Trophoblast cell (in vitro differentiated cells and primary cell): ENCODE data around the gene SLC32A1.

Experiments
- DNase-seq, 2 donors: peaks; one replicate each; pipeline ENCODE4 v3.0.0-alpha.2; 2016
- H2AFZ ChIP-seq: 2 replicates; pipeline ENCODE4 v1.6.1; 2013; ENCODE audit warnings: low read length, moderate library complexity, mild to moderate bottlenecking; ENCODE audit not compliant: insufficient read depth, poor library complexity
- H2AK5ac ChIP-seq: 2 replicates; pipeline ENCODE4 v1.6.1; 2013; ENCODE audit warnings: mild to moderate bottlenecking, low read length
- H2BK120ac ChIP-seq: 2 replicates; pipeline ENCODE4 v1.6.1; 2013; ENCODE audit warnings: low read length, mild to moderate bottlenecking, moderate library complexity; ENCODE audit not compliant: insufficient read depth, poor library complexity
- H2BK12ac ChIP-seq: 2 replicates; pipeline ENCODE4 v1.6.1; 2013; ENCODE audit warnings: mild to moderate bottlenecking, low read length, moderate library complexity
- H2BK5ac ChIP-seq: 2 replicates; pipeline ENCODE4 v1.6.1; 2013; ENCODE audit warnings: low read length, low read depth, moderate library complexity, mild to moderate bottlenecking; ENCODE audit not compliant: poor library complexity
- H3K14ac ChIP-seq: 2 replicates; pipeline ENCODE4 v1.6.1; 2013; ENCODE audit warnings: mild to moderate bottlenecking, low read length
- H3K18ac ChIP-seq: 2 replicates; pipeline ENCODE4 v1.6.1; 2013; ENCODE audit warnings: mild to moderate bottlenecking, low read length
- H3K23ac ChIP-seq: 2 replicates; pipeline ENCODE4 v1.6.1; 2013; ENCODE audit warnings: low read length
- H3K27ac ChIP-seq: 2 replicates; pipeline ENCODE4 v1.5.1; 2013; ENCODE audit warnings: low read depth, mild to moderate bottlenecking, inconsistent platforms, low read length, moderate library complexity
- H3K27me3 ChIP-seq: 2 replicates; pipeline ENCODE4 v1.6.1; 2013; ENCODE audit warnings: inconsistent platforms, mild to moderate bottlenecking, low read length, moderate library complexity; ENCODE audit not compliant: insufficient read depth
- H3K36me3 ChIP-seq, 2 experiments: 1 replicate in 1 of 2; 2 replicates in 1 of 2; pipeline ENCODE4 v1.6.1; 2013; ENCODE audit warnings: low read length in 2 of 2, mild to moderate bottlenecking in 2 of 2, moderate library complexity in 1 of 2; ENCODE audit not compliant: insufficient read depth in 2 of 2, control insufficient read depth in 1 of 2
- H3K4ac ChIP-seq: 2 replicates; pipeline ENCODE4 v1.6.1; 2013; ENCODE audit warnings: low read depth, mild to moderate bottlenecking, low read length, moderate library complexity
- H3K4me1 ChIP-seq, 2 experiments: 1 replicate in 1 of 2; 2 replicates in 1 of 2; pipeline ENCODE4 v1.6.1; 2013; ENCODE audit warnings: low read length in 2 of 2, mild to moderate bottlenecking in 2 of 2, moderate library complexity in 1 of 2; ENCODE audit not compliant: insufficient read depth in 2 of 2, control insufficient read depth in 1 of 2
- H3K4me2 ChIP-seq: 2 replicates; pipeline ENCODE4 v1.6.1; 2013; ENCODE audit warnings: inconsistent platforms, mild to moderate bottlenecking, low read length, moderate library complexity
- H3K4me3 ChIP-seq: 2 replicates; pipeline ENCODE4 v1.5.1; 2013; ENCODE audit warnings: mild to moderate bottlenecking, low read depth, low read length, inconsistent platforms
- H3K79me1 ChIP-seq: one replicate; pipeline ENCODE4 v1.6.1; 2013; ENCODE audit warnings: low read length
- H3K79me2 ChIP-seq: 2 replicates; pipeline ENCODE4 v1.6.1; 2013; ENCODE audit warnings: low read length, mild to moderate bottlenecking; ENCODE audit not compliant: control insufficient read depth, insufficient read depth, poor library complexity
- H3K9ac ChIP-seq: 2 replicates; pipeline ENCODE4 v1.6.1; 2013; ENCODE audit warnings: mild to moderate bottlenecking, low read length
- H3K9me3 ChIP-seq: 2 replicates; pipeline ENCODE4 v1.6.1; 2013; ENCODE audit warnings: low read depth, mild to moderate bottlenecking, control low read depth, inconsistent platforms, low read length; ENCODE audit not compliant: insufficient read depth
- H4K12ac ChIP-seq: 2 replicates; pipeline ENCODE4 v1.6.1; 2013; ENCODE audit warnings: low read depth, mild to moderate bottlenecking, low read length, moderate library complexity
- H4K8ac ChIP-seq: 2 replicates; pipeline ENCODE4 v1.6.1; 2013; ENCODE audit warnings: low read depth, mild to moderate bottlenecking, low read length, moderate library complexity
- H4K91ac ChIP-seq: one replicate; pipeline ENCODE4 v1.6.1; 2013; ENCODE audit warnings: low read depth, mild to moderate bottlenecking, low read length, moderate library complexity
- WGBS: extraction: QIAGEN DNeasy Blood & Tissue Kit; methylation state at CpG from one replicate; pipeline ENCODE4 v1.1.7; 2013; ENCODE audit warnings: missing lambda C conversion rate; ENCODE audit not compliant: insufficient read length, insufficient coverage; ENCODE audit errors: extremely low coverage; 5-methylcytosine and 5-hydroxymethylcytosine counted together

The SLC32A1 gene

GRCh38 chr20:38757145-38757775 lies 33.0 kb downstream of the SLC32A1 start:
- H3K9ac ChIP-seq, result no peak overlapping the region
- no peak overlapping the region for H3K4me3 ChIP-seq
- no peak overlapping the region for H4K12ac ChIP-seq
- no peak overlapping the region for H3K27ac ChIP-seq
- no peaks in the 10 kb centered on the region for H3K79me1 ChIP-seq
- no peak overlapping the region for H3K14ac ChIP-seq
- no peak overlapping the region for H2BK12ac ChIP-seq
- H3K4ac ChIP-seq, result no peak overlapping the region
- H2AFZ ChIP-seq, result no peak overlapping the region
- H3K27me3 ChIP-seq, result no peaks in the 10 kb centered on the region
- no peak overlapping the region for H4K91ac ChIP-seq
- H4K8ac ChIP-seq, result no peak overlapping the region
- peaks cover 6 to 25% of the 10 kb centered on the region in 2 experiments for H3K36me3 ChIP-seq
- H3K23ac ChIP-seq, result no peak overlapping the region
- H3K18ac ChIP-seq, result no peak overlapping the region
- no peaks in the 10 kb centered on the region for H3K9me3 ChIP-seq
- H2BK5ac ChIP-seq, result no peak overlapping the region
- no peaks in the 10 kb centered on the region for H3K4me1 ChIP-seq
- H3K4me2 ChIP-seq, result no peak overlapping the region
- no peak for DNase-seq
- H2AK5ac ChIP-seq, result no peak overlapping the region
- H2BK120ac ChIP-seq, result no peak overlapping the region
- no CpG with 5 or more reads among the region's 7 CpGs for WGBS
- H3K79me2 ChIP-seq, result no peaks in the 10 kb centered on the region

GRCh38 chr20:38759106-38759505 lies 34.8 kb downstream of the SLC32A1 start:
- no peak overlapping the region for H2BK12ac ChIP-seq
- no peak overlapping the region for H4K8ac ChIP-seq
- peaks cover 6 to 31% of the 10 kb centered on the region in 2 experiments for H3K36me3 ChIP-seq
- no peak overlapping the region for H3K4me3 ChIP-seq
- no peak overlapping the region for H3K14ac ChIP-seq
- H3K27ac ChIP-seq, result no peak overlapping the region
- H2AK5ac ChIP-seq, result no peak overlapping the region
- no peaks in the 10 kb centered on the region for H3K27me3 ChIP-seq
- H2BK120ac ChIP-seq, result no peak overlapping the region
- H3K79me1 ChIP-seq, result no peaks in the 10 kb centered on the region
- H3K4ac ChIP-seq, result no peak overlapping the region
- H2AFZ ChIP-seq, result no peak overlapping the region
- H3K23ac ChIP-seq, result no peak overlapping the region
- WGBS, result no CpG with 5 or more reads among the region's 7 CpGs
- no peaks in the 10 kb centered on the region for H3K4me1 ChIP-seq
- H3K4me2 ChIP-seq, result no peak overlapping the region
- DNase-seq, result no peak
- H3K18ac ChIP-seq, result no peak overlapping the region
- no peaks in the 10 kb centered on the region for H3K9me3 ChIP-seq
- H3K79me2 ChIP-seq, result no peaks in the 10 kb centered on the region
- H3K9ac ChIP-seq, result no peak overlapping the region
- no peak overlapping the region for H4K12ac ChIP-seq
- H2BK5ac ChIP-seq, result no peak overlapping the region
- H4K91ac ChIP-seq, result no peak overlapping the region

- Histone ChIP-seq H3K27ac (no peak overlapping the region), H2BK5ac (no peak overlapping the region), H3K4me1 (peaks cover 3 to 4% of the 10 kb centered on the region in 2 experiments), H3K36me3 (peaks cover 3 to 27% of the 10 kb centered on the region in 2 experiments), H2AK5ac (no peak overlapping the region), H3K9ac (no peak overlapping the region), H3K4me3 (no peak overlapping the region), H3K79me1 (no peaks in the 10 kb centered on the region), H4K12ac (no peak overlapping the region), H4K8ac (no peak overlapping the region), H3K23ac (no peak overlapping the region), H3K9me3 (no peaks in the 10 kb centered on the region), H2AFZ (no peak overlapping the region), H4K91ac (no peak overlapping the region), H3K14ac (no peak overlapping the region), H3K4me2 (no peak overlapping the region), H3K79me2 (no peaks in the 10 kb centered on the region), H3K27me3 (no peaks in the 10 kb centered on the region), H2BK12ac (no peak overlapping the region), H2BK120ac (no peak overlapping the region), H3K4ac (no peak overlapping the region), H3K18ac (no peak overlapping the region)
- WGBS, result no CpG with 5 or more reads among the region's 4 CpGs
- DNase-seq, result no peak
Observed at GRCh38 chr20:38760978-38761377, 36.7 kb downstream of the SLC32A1 start.

GRCh38 chr20:38762174-38762573 lies 37.9 kb downstream of the SLC32A1 start:
- no peaks in the 10 kb centered on the region for H3K79me1 ChIP-seq
- DNase-seq, result no peak
- peaks cover 3 to 4% of the 10 kb centered on the region in 2 experiments for H3K4me1 ChIP-seq
- no peak overlapping the region for H3K4ac ChIP-seq
- no peak overlapping the region for H3K27ac ChIP-seq
- no peak overlapping the region for H3K18ac ChIP-seq
- peaks cover 2 to 24% of the 10 kb centered on the region in 2 experiments for H3K36me3 ChIP-seq
- no peak overlapping the region for H4K12ac ChIP-seq
- H3K4me2 ChIP-seq, result no peak overlapping the region
- H2BK5ac ChIP-seq, result no peak overlapping the region
- no peak overlapping the region for H2AFZ ChIP-seq
- no peak overlapping the region for H2BK12ac ChIP-seq
- H3K23ac ChIP-seq, result no peak overlapping the region
- H4K8ac ChIP-seq, result no peak overlapping the region
- H3K4me3 ChIP-seq, result no peak overlapping the region
- no peaks in the 10 kb centered on the region for H3K27me3 ChIP-seq
- H4K91ac ChIP-seq, result no peak overlapping the region
- no peak overlapping the region for H3K14ac ChIP-seq
- no peak overlapping the region for H3K9ac ChIP-seq
- H2BK120ac ChIP-seq, result no peak overlapping the region
- no peaks in the 10 kb centered on the region for H3K79me2 ChIP-seq
- H3K9me3 ChIP-seq, result no peaks in the 10 kb centered on the region
- no peak overlapping the region for H2AK5ac ChIP-seq
